ENCODE results near the gene STAU1. TPM values are rescaled to one million over a fixed set of nuclear protein-coding genes. Genes with fewer than 3 reads are reported as not detected.

STAU1 gene
- total and polyA plus RNA-seq, 2 of the 13 experiments (the other 11 are each of a cell fraction or from before 2014, with no cell fraction given), result 119 to 133 TPM

- in situ Hi-C loops (cut with HindIII; ENCODE audit: extremely low pct_ligation_motif_present, low pct_unique_long_range_greater_than_20kb) (no loop called here), intact Hi-C loops (cut with micrococcal nuclease; ENCODE audit: unreplicated experiment) (no loop called here)
- TF ChIP-seq TARDBP (CRISPR knock-in tag; IDR thresholded peaks at IDR 0.05) (no peak), POLR2A (IDR thresholded peaks at IDR 0.05; ENCODE audit: insufficient read depth in 1 of 2, low read depth in 2 of 2, low read length in 2 of 2) (peak in 1 of 2 experiments; percentile 40; a peak in 1 of 4 replicates), MLLT10 (CRISPR knock-in tag; IDR thresholded peaks at IDR 0.05) (no peak), REPIN1 (CRISPR knock-in tag; IDR thresholded peaks at IDR 0.05; ENCODE audit: borderline replicate concordance, low read depth) (no peak), ZNF343 (CRISPR knock-in tag; IDR thresholded peaks at IDR 0.05) (no peak), AKAP8 (CRISPR knock-in tag; IDR thresholded peaks at IDR 0.05) (peak; percentile 41; the same call in 1 of the 2 replicates), POLR2G (IDR thresholded peaks at IDR 0.05; ENCODE audit: low read depth, low read length) (peak; percentile 58; the same call in 1 of the 2 replicates), ATAD3A (CRISPR knock-in tag; IDR thresholded peaks at IDR 0.05) (no peak), ZNF264 (CRISPR knock-in tag; IDR thresholded peaks at IDR 0.05) (no peak), TOPORS (CRISPR knock-in tag; IDR thresholded peaks at IDR 0.05) (0 out of 2 replicates have a peak, but pooled peaks have one; percentile 52), ZSCAN29 (CRISPR knock-in tag; conservative IDR thresholded peaks at IDR 0.05) (no peak), SP4 (CRISPR knock-in tag; IDR thresholded peaks at IDR 0.05) (no peak)
- TF ChIP-seq, protein P1, sequence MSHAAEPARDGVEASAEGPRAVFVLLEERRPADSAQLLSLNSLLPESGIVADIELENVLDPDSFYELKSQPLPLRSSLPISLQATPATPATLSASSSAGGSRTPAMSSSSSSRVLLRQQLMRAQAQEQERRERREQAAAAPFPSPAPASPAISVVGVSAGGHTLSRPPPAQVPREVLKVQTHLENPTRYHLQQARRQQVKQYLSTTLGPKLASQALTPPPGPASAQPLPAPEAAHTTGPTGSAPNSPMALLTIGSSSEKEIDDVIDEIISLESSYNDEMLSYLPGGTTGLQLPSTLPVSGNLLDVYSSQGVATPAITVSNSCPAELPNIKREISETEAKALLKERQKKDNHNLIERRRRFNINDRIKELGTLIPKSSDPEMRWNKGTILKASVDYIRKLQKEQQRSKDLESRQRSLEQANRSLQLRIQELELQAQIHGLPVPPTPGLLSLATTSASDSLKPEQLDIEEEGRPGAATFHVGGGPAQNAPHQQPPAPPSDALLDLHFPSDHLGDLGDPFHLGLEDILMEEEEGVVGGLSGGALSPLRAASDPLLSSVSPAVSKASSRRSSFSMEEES (CRISPR knock-in tag; IDR thresholded peaks at IDR 0.05), result 0 out of 2 replicates have a peak, but pooled peaks have one; percentile 7
- TF ChIP-seq, protein P2, sequence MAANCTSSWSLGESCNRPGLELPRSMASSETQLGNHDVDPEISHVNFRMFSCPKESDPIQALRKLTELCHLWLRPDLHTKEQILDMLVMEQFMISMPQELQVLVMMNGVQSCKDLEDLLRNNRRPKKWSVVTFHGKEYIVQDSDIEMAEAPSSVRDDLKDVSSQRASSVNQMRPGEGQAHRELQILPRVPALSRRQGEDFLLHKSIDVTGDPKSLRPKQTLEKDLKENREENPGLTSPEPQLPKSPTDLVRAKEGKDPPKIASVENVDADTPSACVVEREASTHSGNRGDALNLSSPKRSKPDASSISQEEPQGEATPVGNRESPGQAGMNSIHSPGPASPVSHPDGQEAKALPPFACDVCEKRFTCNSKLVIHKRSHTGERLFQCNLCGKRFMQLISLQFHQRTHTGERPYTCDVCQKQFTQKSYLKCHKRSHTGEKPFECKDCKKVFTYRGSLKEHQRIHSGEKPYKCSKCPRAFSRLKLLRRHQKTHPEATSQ (CRISPR knock-in tag; IDR thresholded peaks at IDR 0.05; ENCODE audit: borderline replicate concordance), result 0 out of 2 replicates have a peak, but pooled peaks have one; percentile 35
- no peaks in the 10 kb centered on the region for H3K4me1 ChIP-seq (ENCODE audit: insufficient read depth, low read length)
- H3K9me3 ChIP-seq (ENCODE audit: low read length), result no peaks in the 10 kb centered on the region
- 98% methylated on average over 6 of the region's 6 CpGs for WGBS (ENCODE audit: low lambda C conversion rate)
- DNase-seq (ENCODE audit: low spot score), result no peak
- H3K27me3 ChIP-seq (ENCODE audit: control insufficient read depth in 1 of 2, insufficient read depth in 2 of 2, low read length in 2 of 2), result no peaks in the 10 kb centered on the region
- H3K79me2 ChIP-seq (ENCODE audit: insufficient read depth, low read length), result no peaks in the 10 kb centered on the region
- ChIA-PET POLR2A (no interaction called here), CTCF (ENCODE audit: low intra/inter-chr PET ratio, low total read pairs) (no interaction called here)
- no peak overlapping the region for H3K9ac ChIP-seq (ENCODE audit: insufficient read depth, low read depth, low read length)
- H3K4me3 ChIP-seq (replicated peaks in 1 of 3; ENCODE audit: insufficient read depth in 1 of 3, low read depth in 2 of 3, low read length in 3 of 3), result no peak overlapping the region
- no peak for ATAC-seq
- H3K4me2 ChIP-seq (ENCODE audit: low read depth, low read length), result no peak overlapping the region
- H3K36me3 ChIP-seq (replicated peaks in 1 of 2; ENCODE audit: control insufficient read depth in 1 of 2, insufficient read depth in 2 of 2, low read length in 2 of 2), result peaks cover 11 to 35% of the 10 kb centered on the region in 2 experiments
- no peaks in the 10 kb centered on the region for H4K20me1 ChIP-seq (ENCODE audit: insufficient read depth, low read length)
- FAIRE-seq, result no peak
- BruUV-seq (replicated peaks), result no TSS peak
- H3K27ac ChIP-seq (ENCODE audit: extremely low read length, insufficient read depth, low read length), result no peak overlapping the region
- H2AFZ ChIP-seq (ENCODE audit: low read length), result no peak overlapping the region
Measured at GRCh38 chr20:49106328-49106727, 81.8 kb downstream of the STAU1 start.
